GM23338 (cell line): ENCODE data around the gene PMIS2. TPM values are rescaled to one million over a fixed set of nuclear protein-coding genes. Genes with fewer than 3 reads are reported as not detected.

Experiments
- ATAC-seq: fragments of 200-7000 bp; cut with Tn5 transposase; 3 replicates; pipeline ENCODE4 v1.9.1; 2020
- DNase-seq: peaks from one replicate; pipeline ENCODE4 v3.0.0-alpha.2; 2015; ENCODE audit warnings: low spot score
- H2AFZ ChIP-seq: fragments of 200-600 bp; sonication (generic); 2 replicates; pipeline ENCODE4 v1.8.0; 2016; ENCODE audit warnings: antibody characterized with exemption, mild to moderate bottlenecking, moderate library complexity
- H3F3A ChIP-seq: fragments of 200-600 bp; sonication (generic); replicated peaks from 2 replicates; pipeline ENCODE4 v1.8.0; 2017; ENCODE audit warnings: antibody characterized with exemption, mixed run types, low read depth
- H3K27ac ChIP-seq: fragments of 200-600 bp; sonication (generic); 2 replicates; pipeline ENCODE4 v1.6.1; 2016; ENCODE audit warnings: low read depth
- H3K27me3 ChIP-seq: fragments of 200-600 bp; sonication (generic); 2 replicates; pipeline ENCODE4 v1.8.0; 2016; ENCODE audit warnings: mild to moderate bottlenecking, mixed run types, moderate library complexity; ENCODE audit not compliant: insufficient read depth
- H3K36me3 ChIP-seq: fragments of 200-600 bp; sonication (generic); 2 replicates; pipeline ENCODE4 v1.8.0; 2016; ENCODE audit warnings: mild to moderate bottlenecking; ENCODE audit not compliant: insufficient read depth
- H3K4me1 ChIP-seq: fragments of 200-600 bp; sonication (generic); 2 replicates; pipeline ENCODE4 v1.8.0; 2016; ENCODE audit warnings: mild to moderate bottlenecking, moderate library complexity; ENCODE audit not compliant: insufficient read depth
- H3K4me2 ChIP-seq: fragments of 200-600 bp; sonication (generic); 2 replicates; pipeline ENCODE4 v1.7.1; 2017; ENCODE audit warnings: mixed run types
- H3K4me3 ChIP-seq: fragments of 200-600 bp; sonication (generic); 2 replicates; pipeline ENCODE4 v1.6.1; 2016; ENCODE audit warnings: mixed run types
- H3K79me2 ChIP-seq: fragments of 200-600 bp; sonication (generic); replicated peaks from 2 replicates; pipeline ENCODE4 v1.8.0; 2017; ENCODE audit warnings: mild to moderate bottlenecking; ENCODE audit not compliant: insufficient read depth
- H3K9me2 ChIP-seq: fragments of 200-600 bp; sonication (generic); 2 replicates; pipeline ENCODE4 v1.8.0; 2017; ENCODE audit not compliant: insufficient read depth
- H4K20me1 ChIP-seq: fragments of 200-600 bp; sonication (generic); replicated peaks from 2 replicates; pipeline ENCODE4 v1.8.0; 2017; ENCODE audit warnings: mild to moderate bottlenecking; ENCODE audit not compliant: insufficient read depth
- H3K27ac Mint-ChIP-seq: 2 replicates; pipeline ENCODE4 v1.8.0; 2020; ENCODE audit warnings: inconsistent platforms, mild to moderate bottlenecking, moderate library complexity, mixed read lengths
- H3K27me3 Mint-ChIP-seq: 3 replicates; pipeline ENCODE4 v1.8.0; 2022; ENCODE audit warnings: low read depth, mild to moderate bottlenecking, moderate library complexity, mixed read lengths, inconsistent platforms; ENCODE audit not compliant: insufficient read depth, poor library complexity
- H3K36me3 Mint-ChIP-seq: 3 replicates; pipeline ENCODE4 v1.8.0; 2021; ENCODE audit warnings: low read depth, mild to moderate bottlenecking, inconsistent platforms, moderate library complexity, mixed read lengths
- H3K4me1 Mint-ChIP-seq: 3 replicates; pipeline ENCODE4 v1.8.0; 2020; ENCODE audit warnings: mild to moderate bottlenecking, inconsistent platforms, mixed read lengths
- H3K4me3 Mint-ChIP-seq: 3 replicates; pipeline ENCODE4 v1.8.0; 2021; ENCODE audit warnings: moderate library complexity, mild to moderate bottlenecking, inconsistent platforms, mixed read lengths
- H3K9me3 Mint-ChIP-seq: 3 replicates; pipeline ENCODE4 v1.8.0; 2020; ENCODE audit warnings: moderate library complexity, mild to moderate bottlenecking, inconsistent platforms, mixed read lengths
- CREB1 ChIP-seq: fragments of 250-450 bp; sonication (Bioruptor Pico); IDR thresholded peaks from 2 replicates; pipeline ENCODE4 v1.5.0; 2020; ENCODE audit warnings: low read depth, mild to moderate bottlenecking, moderate library complexity
- EZH2 ChIP-seq: fragments of 200-600 bp; sonication (generic); IDR thresholded peaks from one replicate; pipeline ENCODE4 v1.8.0; 2017; ENCODE audit warnings: antibody characterized with exemption, mild to moderate bottlenecking, low read depth; ENCODE audit not compliant: unreplicated experiment
- EZH2phosphoT487 ChIP-seq: fragments of 200-600 bp; sonication (generic); IDR thresholded peaks from one replicate; pipeline ENCODE4 v1.8.1; 2018; ENCODE audit warnings: antibody characterized with exemption; ENCODE audit not compliant: unreplicated experiment
- JUNB ChIP-seq: IDR thresholded peaks from one replicate; pipeline ENCODE4 v1.6.1; 2016; ENCODE audit warnings: antibody characterized with exemption; ENCODE audit not compliant: unreplicated experiment
- NANOG ChIP-seq: IDR thresholded peaks from 2 replicates; pipeline ENCODE4 v1.6.1; 2016; ENCODE audit warnings: antibody characterized with exemption, borderline replicate concordance
- POLR2AphosphoS5 ChIP-seq: IDR thresholded peaks from 2 replicates; pipeline ENCODE4 v1.6.1; 2016; ENCODE audit warnings: antibody characterized with exemption, low read depth
- STAT1 ChIP-seq: IDR thresholded peaks from one replicate; pipeline ENCODE4 v1.6.1; 2016; ENCODE audit warnings: antibody characterized with exemption; ENCODE audit not compliant: unreplicated experiment
- ZNF114 ChIP-seq: fragments of 250-450 bp; sonication (Bioruptor Pico); IDR thresholded peaks from 2 replicates; pipeline ENCODE4 v1.5.0; 2020; ENCODE audit warnings: mild to moderate bottlenecking, moderate library complexity
- ZNF331 ChIP-seq: fragments of 250-450 bp; sonication (Bioruptor Pico); IDR thresholded peaks from 2 replicates; pipeline ENCODE4 v1.5.0; 2020; ENCODE audit warnings: low read depth, mild to moderate bottlenecking, moderate library complexity
- polyA plus RNA-seq: library from polyadenylated mRNA; unstranded; fragments of >200 nt; fragmentation: Nextera tagmentation; extraction: Ambion mirVana; gene quantifications from 2 replicates; pipeline ENCODE4 v1.2.1, GENCODE V29; 2016
- total RNA-seq: library from RNA; depleted of rRNA; stranded (reverse); fragments of >200 nt; shearing (Covaris generic); gene quantifications from 2 replicates; pipeline ENCODE4 v1.2.3, GENCODE V29; 2014
- TF ChIP-seq, protein P1 (sequence below): IDR thresholded peaks from one replicate; pipeline ENCODE4 v1.6.1; 2018; ENCODE audit warnings: antibody characterized with exemption; ENCODE audit not compliant: unreplicated experiment
- TF ChIP-seq, protein P2 (sequence below): fragments of 250-450 bp; sonication (Bioruptor Pico); IDR thresholded peaks from 2 replicates; pipeline ENCODE4 v1.5.0; 2020; ENCODE audit warnings: mild to moderate bottlenecking, moderate library complexity
- TF ChIP-seq, protein P3 (sequence below): IDR thresholded peaks from 2 replicates; pipeline ENCODE4 v1.6.1; 2016; ENCODE audit warnings: antibody characterized with exemption
- TF ChIP-seq, protein P4 (sequence below), 2 experiments: fragments of 200-600 bp in 1 of 2; sonication (generic) in 1 of 2; conservative IDR thresholded peaks; 2 replicates each; pipeline versions ENCODE4 v1.5.1 to v1.6.1; 2016 to 2017; ENCODE audit warnings: antibody characterized with exemption in 2 of 2, low read depth in 2 of 2, mild to moderate bottlenecking in 2 of 2, moderate library complexity in 1 of 2

Gene PMIS2
- total and polyA plus RNA-seq, 2 experiments from 2014 or later: not detected

DNA sequence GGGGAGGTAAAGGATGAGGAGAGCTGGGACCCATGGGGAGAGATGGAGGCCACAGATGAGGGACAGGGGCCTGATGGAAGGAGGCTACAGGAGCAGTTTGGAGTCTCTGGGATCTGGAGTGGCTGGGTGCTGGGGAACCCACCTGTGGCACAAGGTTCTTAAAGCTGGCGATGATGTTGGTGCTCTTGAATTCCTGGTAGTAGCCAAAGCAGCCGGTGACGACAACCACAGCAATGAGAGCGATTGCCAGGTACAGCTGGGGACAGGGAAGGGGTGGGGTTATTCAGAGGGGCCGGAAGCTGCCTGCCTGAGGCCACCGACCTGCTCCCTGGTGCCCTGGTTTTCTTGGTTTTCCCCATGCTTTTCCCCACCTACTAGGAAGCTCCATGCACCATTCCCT lies 25.3 kb upstream of the PMIS2 start:
- no peak overlapping the region for H3K4me3 ChIP-seq
- H3K4me2 ChIP-seq: no peak overlapping the region
- Mint-ChIP-seq H3K4me1 (peaks cover 12% of the 10 kb centered on the region), H3K9me3 (no peaks in the 10 kb centered on the region; the same call in 1 of the 3 replicates), H3K36me3 (no peaks in the 10 kb centered on the region; the same call in 2 of the 3 replicates), H3K27me3 (peaks cover 26% of the 10 kb centered on the region), H3K27ac (no peak overlapping the region), H3K4me3 (no peak overlapping the region)
- no peak for TF ChIP-seq JUNB
- no peak for TF ChIP-seq NANOG
- no peak for TF ChIP-seq POLR2AphosphoS5
- TF ChIP-seq, protein P1, sequence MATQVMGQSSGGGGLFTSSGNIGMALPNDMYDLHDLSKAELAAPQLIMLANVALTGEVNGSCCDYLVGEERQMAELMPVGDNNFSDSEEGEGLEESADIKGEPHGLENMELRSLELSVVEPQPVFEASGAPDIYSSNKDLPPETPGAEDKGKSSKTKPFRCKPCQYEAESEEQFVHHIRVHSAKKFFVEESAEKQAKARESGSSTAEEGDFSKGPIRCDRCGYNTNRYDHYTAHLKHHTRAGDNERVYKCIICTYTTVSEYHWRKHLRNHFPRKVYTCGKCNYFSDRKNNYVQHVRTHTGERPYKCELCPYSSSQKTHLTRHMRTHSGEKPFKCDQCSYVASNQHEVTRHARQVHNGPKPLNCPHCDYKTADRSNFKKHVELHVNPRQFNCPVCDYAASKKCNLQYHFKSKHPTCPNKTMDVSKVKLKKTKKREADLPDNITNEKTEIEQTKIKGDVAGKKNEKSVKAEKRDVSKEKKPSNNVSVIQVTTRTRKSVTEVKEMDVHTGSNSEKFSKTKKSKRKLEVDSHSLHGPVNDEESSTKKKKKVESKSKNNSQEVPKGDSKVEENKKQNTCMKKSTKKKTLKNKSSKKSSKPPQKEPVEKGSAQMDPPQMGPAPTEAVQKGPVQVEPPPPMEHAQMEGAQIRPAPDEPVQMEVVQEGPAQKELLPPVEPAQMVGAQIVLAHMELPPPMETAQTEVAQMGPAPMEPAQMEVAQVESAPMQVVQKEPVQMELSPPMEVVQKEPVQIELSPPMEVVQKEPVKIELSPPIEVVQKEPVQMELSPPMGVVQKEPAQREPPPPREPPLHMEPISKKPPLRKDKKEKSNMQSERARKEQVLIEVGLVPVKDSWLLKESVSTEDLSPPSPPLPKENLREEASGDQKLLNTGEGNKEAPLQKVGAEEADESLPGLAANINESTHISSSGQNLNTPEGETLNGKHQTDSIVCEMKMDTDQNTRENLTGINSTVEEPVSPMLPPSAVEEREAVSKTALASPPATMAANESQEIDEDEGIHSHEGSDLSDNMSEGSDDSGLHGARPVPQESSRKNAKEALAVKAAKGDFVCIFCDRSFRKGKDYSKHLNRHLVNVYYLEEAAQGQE: no peak
- no peak for TF ChIP-seq ZNF114 (CRISPR knock-in tag)
- no peak for TF ChIP-seq EZH2
- TF ChIP-seq ZNF331 (CRISPR knock-in tag): no peak
- TF ChIP-seq, protein P2, sequence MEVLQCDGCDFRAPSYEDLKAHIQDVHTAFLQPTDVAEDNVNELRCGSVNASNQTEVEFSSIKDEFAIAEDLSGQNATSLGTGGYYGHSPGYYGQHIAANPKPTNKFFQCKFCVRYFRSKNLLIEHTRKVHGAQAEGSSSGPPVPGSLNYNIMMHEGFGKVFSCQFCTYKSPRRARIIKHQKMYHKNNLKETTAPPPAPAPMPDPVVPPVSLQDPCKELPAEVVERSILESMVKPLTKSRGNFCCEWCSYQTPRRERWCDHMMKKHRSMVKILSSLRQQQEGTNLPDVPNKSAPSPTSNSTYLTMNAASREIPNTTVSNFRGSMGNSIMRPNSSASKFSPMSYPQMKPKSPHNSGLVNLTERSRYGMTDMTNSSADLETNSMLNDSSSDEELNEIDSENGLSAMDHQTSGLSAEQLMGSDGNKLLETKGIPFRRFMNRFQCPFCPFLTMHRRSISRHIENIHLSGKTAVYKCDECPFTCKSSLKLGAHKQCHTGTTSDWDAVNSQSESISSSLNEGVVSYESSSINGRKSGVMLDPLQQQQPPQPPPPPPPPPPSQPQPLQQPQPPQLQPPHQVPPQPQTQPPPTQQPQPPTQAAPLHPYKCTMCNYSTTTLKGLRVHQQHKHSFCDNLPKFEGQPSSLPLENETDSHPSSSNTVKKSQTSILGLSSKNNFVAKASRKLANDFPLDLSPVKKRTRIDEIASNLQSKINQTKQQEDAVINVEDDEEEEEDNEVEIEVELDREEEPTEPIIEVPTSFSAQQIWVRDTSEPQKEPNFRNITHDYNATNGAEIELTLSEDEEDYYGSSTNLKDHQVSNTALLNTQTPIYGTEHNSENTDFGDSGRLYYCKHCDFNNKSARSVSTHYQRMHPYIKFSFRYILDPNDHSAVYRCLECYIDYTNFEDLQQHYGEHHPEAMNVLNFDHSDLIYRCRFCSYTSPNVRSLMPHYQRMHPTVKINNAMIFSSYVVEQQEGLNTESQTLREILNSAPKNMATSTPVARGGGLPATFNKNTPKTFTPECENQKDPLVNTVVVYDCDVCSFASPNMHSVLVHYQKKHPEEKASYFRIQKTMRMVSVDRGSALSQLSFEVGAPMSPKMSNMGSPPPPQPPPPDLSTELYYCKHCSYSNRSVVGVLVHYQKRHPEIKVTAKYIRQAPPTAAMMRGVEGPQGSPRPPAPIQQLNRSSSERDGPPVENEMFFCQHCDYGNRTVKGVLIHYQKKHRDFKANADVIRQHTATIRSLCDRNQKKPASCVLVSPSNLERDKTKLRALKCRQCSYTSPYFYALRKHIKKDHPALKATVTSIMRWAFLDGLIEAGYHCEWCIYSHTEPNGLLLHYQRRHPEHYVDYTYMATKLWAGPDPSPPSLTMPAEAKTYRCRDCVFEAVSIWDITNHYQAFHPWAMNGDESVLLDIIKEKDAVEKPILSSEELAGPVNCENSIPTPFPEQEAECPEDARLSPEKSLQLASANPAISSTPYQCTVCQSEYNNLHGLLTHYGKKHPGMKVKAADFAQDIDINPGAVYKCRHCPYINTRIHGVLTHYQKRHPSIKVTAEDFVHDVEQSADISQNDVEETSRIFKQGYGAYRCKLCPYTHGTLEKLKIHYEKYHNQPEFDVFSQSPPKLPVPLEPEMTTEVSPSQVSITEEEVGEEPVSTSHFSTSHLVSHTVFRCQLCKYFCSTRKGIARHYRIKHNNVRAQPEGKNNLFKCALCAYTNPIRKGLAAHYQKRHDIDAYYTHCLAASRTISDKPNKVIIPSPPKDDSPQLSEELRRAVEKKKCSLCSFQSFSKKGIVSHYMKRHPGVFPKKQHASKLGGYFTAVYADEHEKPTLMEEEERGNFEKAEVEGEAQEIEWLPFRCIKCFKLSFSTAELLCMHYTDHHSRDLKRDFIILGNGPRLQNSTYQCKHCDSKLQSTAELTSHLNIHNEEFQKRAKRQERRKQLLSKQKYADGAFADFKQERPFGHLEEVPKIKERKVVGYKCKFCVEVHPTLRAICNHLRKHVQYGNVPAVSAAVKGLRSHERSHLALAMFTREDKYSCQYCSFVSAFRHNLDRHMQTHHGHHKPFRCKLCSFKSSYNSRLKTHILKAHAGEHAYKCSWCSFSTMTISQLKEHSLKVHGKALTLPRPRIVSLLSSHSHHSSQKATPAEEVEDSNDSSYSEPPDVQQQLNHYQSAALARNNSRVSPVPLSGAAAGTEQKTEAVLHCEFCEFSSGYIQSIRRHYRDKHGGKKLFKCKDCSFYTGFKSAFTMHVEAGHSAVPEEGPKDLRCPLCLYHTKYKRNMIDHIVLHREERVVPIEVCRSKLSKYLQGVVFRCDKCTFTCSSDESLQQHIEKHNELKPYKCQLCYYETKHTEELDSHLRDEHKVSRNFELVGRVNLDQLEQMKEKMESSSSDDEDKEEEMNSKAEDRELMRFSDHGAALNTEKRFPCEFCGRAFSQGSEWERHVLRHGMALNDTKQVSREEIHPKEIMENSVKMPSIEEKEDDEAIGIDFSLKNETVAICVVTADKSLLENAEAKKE (CRISPR knock-in tag): no peak
- TF ChIP-seq, protein P3, sequence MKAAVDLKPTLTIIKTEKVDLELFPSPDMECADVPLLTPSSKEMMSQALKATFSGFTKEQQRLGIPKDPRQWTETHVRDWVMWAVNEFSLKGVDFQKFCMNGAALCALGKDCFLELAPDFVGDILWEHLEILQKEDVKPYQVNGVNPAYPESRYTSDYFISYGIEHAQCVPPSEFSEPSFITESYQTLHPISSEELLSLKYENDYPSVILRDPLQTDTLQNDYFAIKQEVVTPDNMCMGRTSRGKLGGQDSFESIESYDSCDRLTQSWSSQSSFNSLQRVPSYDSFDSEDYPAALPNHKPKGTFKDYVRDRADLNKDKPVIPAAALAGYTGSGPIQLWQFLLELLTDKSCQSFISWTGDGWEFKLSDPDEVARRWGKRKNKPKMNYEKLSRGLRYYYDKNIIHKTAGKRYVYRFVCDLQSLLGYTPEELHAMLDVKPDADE: no peak
- TF ChIP-seq, protein P4, sequence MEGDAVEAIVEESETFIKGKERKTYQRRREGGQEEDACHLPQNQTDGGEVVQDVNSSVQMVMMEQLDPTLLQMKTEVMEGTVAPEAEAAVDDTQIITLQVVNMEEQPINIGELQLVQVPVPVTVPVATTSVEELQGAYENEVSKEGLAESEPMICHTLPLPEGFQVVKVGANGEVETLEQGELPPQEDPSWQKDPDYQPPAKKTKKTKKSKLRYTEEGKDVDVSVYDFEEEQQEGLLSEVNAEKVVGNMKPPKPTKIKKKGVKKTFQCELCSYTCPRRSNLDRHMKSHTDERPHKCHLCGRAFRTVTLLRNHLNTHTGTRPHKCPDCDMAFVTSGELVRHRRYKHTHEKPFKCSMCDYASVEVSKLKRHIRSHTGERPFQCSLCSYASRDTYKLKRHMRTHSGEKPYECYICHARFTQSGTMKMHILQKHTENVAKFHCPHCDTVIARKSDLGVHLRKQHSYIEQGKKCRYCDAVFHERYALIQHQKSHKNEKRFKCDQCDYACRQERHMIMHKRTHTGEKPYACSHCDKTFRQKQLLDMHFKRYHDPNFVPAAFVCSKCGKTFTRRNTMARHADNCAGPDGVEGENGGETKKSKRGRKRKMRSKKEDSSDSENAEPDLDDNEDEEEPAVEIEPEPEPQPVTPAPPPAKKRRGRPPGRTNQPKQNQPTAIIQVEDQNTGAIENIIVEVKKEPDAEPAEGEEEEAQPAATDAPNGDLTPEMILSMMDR (conservative IDR thresholded peaks at IDR 0.05; ENCODE audit: low read depth in 2 of 2): no peak
- no peak for TF ChIP-seq STAT1
- TF ChIP-seq EZH2phosphoT487: no peak
- TF ChIP-seq CREB1 (CRISPR knock-in tag): no peak
- H3K4me1 ChIP-seq: peaks cover 8% of the 10 kb centered on the region; the same call in 1 of the 2 replicates
- no peak for ATAC-seq
- no peak for DNase-seq
- no peaks in the 10 kb centered on the region for H4K20me1 ChIP-seq
- H3K9me2 ChIP-seq: no peaks in the 10 kb centered on the region
- no peaks in the 10 kb centered on the region for H3K36me3 ChIP-seq
- peaks cover 10% of the 10 kb centered on the region for H3K27me3 ChIP-seq
- H3K79me2 ChIP-seq: no peaks in the 10 kb centered on the region
- H3K27ac ChIP-seq: no peak overlapping the region
- H2AFZ ChIP-seq: no peak overlapping the region
- H3F3A ChIP-seq: peaks cover 11% of the 10 kb centered on the region; the same call in 1 of the 2 replicates
